Coronary artery (tissue), 2 donors: ENCODE data around the gene LASP1.

Experiments used
- DNase-seq: peaks from one replicate; pipeline ENCODE4 v3.0.0-alpha.2; 2017; ENCODE audit warnings: low spot score
- H3K27ac ChIP-seq, 2 donors: fragments of 200-600 bp; sonication (generic); one replicate each; pipeline ENCODE4 v1.5.1; 2016 to 2019
- H3K4me3 ChIP-seq: fragments of 200-600 bp; sonication (generic); 2 replicates; pipeline ENCODE4 v1.5.1; 2016; ENCODE audit warnings: mild to moderate bottlenecking, moderate library complexity
- CTCF ChIP-seq: fragments of 200-600 bp; sonication (generic); IDR thresholded peaks from one replicate; pipeline ENCODE4 v1.5.1; 2019; ENCODE audit warnings: antibody characterized with exemption

The LASP1 gene

GRCh38 chr17:38864636-38865398, 5.0 kb upstream of the LASP1 start:
- DNase-seq, result no peak
- H3K4me3 ChIP-seq, result no peak overlapping the region
- no peak for TF ChIP-seq CTCF
- H3K27ac ChIP-seq, result no peak overlapping the region

GRCh38 chr17:38867179-38867967, 2.5 kb upstream of the LASP1 start:
- TF ChIP-seq CTCF, result no peak

GRCh38 chr17:38867968-38868816, 1.7 kb upstream of the LASP1 start:
- TF ChIP-seq CTCF, result no peak
- Histone ChIP-seq H3K4me3 (peak overlapping the region; percentile 90), H3K27ac (peak overlapping the region; percentile 98)
- peak; percentile 89 for DNase-seq

More at GRCh38 chr17:38867179-38867967, 2.5 kb upstream of the LASP1 start:
- peak overlapping the region; percentile 90 for H3K4me3 ChIP-seq
- H3K27ac ChIP-seq, result peak overlapping the region; percentile 98
- no peak for DNase-seq

- no peak for TF ChIP-seq CTCF
- Histone ChIP-seq H3K27ac (peak overlapping the region; percentile 98), H3K4me3 (peak overlapping the region; percentile 90)
- DNase-seq, result peak; percentile 97
Observed at GRCh38 chr17:38868817-38869525, 887 bp upstream of the LASP1 start.

- peak overlapping the region; percentile 90 for H3K4me3 ChIP-seq
- H3K27ac ChIP-seq, result peak overlapping the region; percentile 98
- peak; percentile 88 for DNase-seq
- TF ChIP-seq CTCF, result no peak
Observed at GRCh38 chr17:38870259-38871165, 654 bp downstream of the LASP1 start.
